ENCODE measurements around the gene TMEM267.
"Not testable (repeated sequence)": the region's sequence is repeated elsewhere in the genome, so short reads cannot be mapped to it uniquely, and the experiment has no call there.

TMEM267 gene

GRCh38 chr5:43411495-43411894, 72.2 kb downstream of the TMEM267 start:
- no peak for TF ChIP-seq CTCF (IDR thresholded peaks at IDR 0.05; ENCODE audit: control insufficient read depth, insufficient read depth, low read depth, low read length, missing control alignments)
- H3K4me3 ChIP-seq (ENCODE audit: control insufficient read depth, low read depth, low read length) = no peak overlapping the region
- DNase-seq (ENCODE audit: low read depth) = no peak

DNA sequence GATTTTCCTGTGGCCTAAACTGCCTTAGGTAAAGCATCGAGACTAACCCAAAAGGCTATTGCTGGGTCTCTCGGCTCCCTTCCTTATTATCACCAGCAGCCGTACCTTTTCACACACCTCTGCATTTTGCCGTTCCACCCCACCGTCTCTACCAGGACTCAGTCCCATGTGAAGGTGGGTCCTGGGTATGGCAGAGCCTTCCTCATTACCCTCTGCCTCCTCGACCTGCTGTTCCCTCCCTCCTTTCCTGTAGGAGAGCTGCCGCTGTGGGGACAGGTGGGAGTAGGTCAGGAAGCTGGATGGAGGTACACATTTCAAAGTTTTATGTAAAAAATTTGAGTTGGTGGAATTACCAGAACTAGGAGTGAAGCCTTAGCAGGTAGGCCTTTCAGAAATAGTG, 73.3 kb downstream of the TMEM267 start:
- no peak for DNase-seq (ENCODE audit: low read depth)
- no peak for TF ChIP-seq CTCF (IDR thresholded peaks at IDR 0.05; ENCODE audit: control insufficient read depth, insufficient read depth, low read depth, low read length, missing control alignments)
- H3K4me3 ChIP-seq (ENCODE audit: control insufficient read depth, low read depth, low read length) = no peak overlapping the region

DNA sequence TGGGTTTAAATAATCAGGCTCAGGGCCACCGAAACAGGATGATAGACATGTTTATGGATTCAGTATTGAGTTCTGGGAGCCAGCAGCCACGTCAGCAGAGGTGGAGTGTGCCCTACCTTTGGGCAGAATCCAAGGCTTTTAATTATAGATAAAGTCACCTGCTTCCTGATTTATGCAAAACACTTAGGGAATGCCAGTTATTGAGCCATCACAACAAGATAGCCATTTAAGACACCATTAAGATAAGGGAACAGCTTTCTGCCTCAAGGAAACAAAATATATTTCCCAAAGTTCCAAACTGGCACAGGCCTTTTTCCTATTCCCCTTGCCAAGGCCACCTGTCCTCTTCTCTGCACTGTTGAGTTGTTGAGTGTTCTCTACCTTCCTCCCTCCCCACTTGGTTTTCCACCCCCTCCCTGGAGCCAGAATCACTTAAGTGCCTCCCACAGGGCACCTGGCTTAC, 73.8 kb downstream of the TMEM267 start:
- DNase-seq (ENCODE audit: low read depth) = no peak
- TF ChIP-seq CTCF (IDR thresholded peaks at IDR 0.05; ENCODE audit: control insufficient read depth, insufficient read depth, low read depth, low read length, missing control alignments) = no peak
- H3K4me3 ChIP-seq (ENCODE audit: control insufficient read depth, low read depth, low read length) = no peak overlapping the region

- H3K4me3 ChIP-seq (ENCODE audit: control insufficient read depth, low read depth, low read length); DNase-seq (ENCODE audit: low read depth): not testable (repeated sequence)
Observed at GRCh38 chr5:43402524-43403066, 81.1 kb downstream of the TMEM267 start.

DNA sequence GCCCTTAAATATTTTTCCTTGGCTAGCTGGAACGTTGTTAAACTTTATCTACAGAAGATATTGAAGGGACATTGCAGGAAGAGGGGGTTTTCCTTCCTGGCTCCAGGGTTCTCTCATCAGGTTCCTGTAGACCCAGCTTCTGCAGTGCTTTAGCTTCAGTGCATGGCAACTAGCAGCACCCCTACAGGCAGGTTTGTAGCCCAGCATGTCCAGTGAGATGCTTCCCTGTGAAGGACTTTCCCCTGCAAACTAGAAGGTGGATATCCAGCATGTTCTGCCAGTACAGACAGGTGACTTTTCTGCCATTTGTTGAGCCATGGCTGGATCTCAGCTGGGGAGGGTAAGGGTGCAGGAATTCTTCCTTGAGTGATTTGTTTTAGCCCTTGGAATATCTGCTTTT, 81.8 kb downstream of the TMEM267 start:
- H3K4me3 ChIP-seq (ENCODE audit: control insufficient read depth, low read depth, low read length) = no peak overlapping the region
- TF ChIP-seq CTCF (IDR thresholded peaks at IDR 0.05; ENCODE audit: control insufficient read depth, insufficient read depth, low read depth, low read length, missing control alignments) = peak; percentile 37
- DNase-seq (ENCODE audit: low read depth) = no peak

- no peak overlapping the region for H3K4me3 ChIP-seq (ENCODE audit: control insufficient read depth, low read depth, low read length)
- TF ChIP-seq CTCF (IDR thresholded peaks at IDR 0.05; ENCODE audit: control insufficient read depth, insufficient read depth, low read depth, low read length, missing control alignments) = peak; percentile 39
- no peak for DNase-seq (ENCODE audit: low read depth)
Observed at GRCh38 chr5:43400082-43400481, 83.6 kb downstream of the TMEM267 start.

GRCh38 chr5:43396762-43397304, 86.8 kb downstream of the TMEM267 start:
- DNase-seq (ENCODE audit: low read depth) = no peak
- H3K4me3 ChIP-seq (ENCODE audit: control insufficient read depth, low read depth, low read length) = peak overlapping the region; percentile 33
- no peak for TF ChIP-seq CTCF (IDR thresholded peaks at IDR 0.05; ENCODE audit: control insufficient read depth, insufficient read depth, low read depth, low read length, missing control alignments)

All from AG09309 (cell line).